H1 (cell line): ENCODE data around the gene SPOCK2. TPM values are rescaled to one million over a fixed set of nuclear protein-coding genes. Genes with fewer than 3 reads are reported as not detected.
"Not testable (repeated sequence)": the region's sequence is repeated elsewhere in the genome, so short reads cannot be mapped to it uniquely, and the experiment has no call there.

Experiments used
- CTCF ChIA-PET: fragments of 300-600 bp; sonication (Branson Sonifier 250); formaldehyde crosslinking; loops from one replicate; lab custom pipeline; 2021; ENCODE audit not compliant: partially characterized antibody; lab: Charles Lee
- POLR2A ChIA-PET: fragments of 300-600 bp; sonication (Branson Sonifier 250); formaldehyde crosslinking; loops from one replicate; lab custom pipeline; 2021; ENCODE audit warnings: inconsistent platforms; ENCODE audit not compliant: partially characterized antibody; lab: Charles Lee
- DNase-seq, 2 experiments: peaks; one replicate each; pipeline versions ENCODE4 v3.0.0 to v3.0.0-alpha.2; 2010 to 2022; ENCODE audit warnings: low spot score in 2 of 2, low read depth in 1 of 2, mixed read lengths in 1 of 2
- FAIRE-seq: peaks from 2 replicates; lab custom pipeline; 2011; peaks lifted over from hg19 to GRCh38; lab: Jason Lieb, UNC
- H2AFZ ChIP-seq: 2 replicates; pipeline ENCODE4 v1.8.1; 2012; ENCODE audit warnings: low read length, inconsistent platforms
- H2AK5ac ChIP-seq: 2 replicates; pipeline ENCODE4 v1.6.1; 2013; ENCODE audit warnings: low read depth, low read length
- H2BK120ac ChIP-seq: replicated peaks from 2 replicates; pipeline ENCODE3; 2013; ENCODE audit warnings: low read depth, low read length, inconsistent platforms
- H2BK12ac ChIP-seq: 2 replicates; pipeline ENCODE4 v1.6.1; 2013; ENCODE audit warnings: low read depth, low read length
- H2BK15ac ChIP-seq: 2 replicates; pipeline ENCODE4 v1.6.1; 2013; ENCODE audit warnings: low read length
- H2BK20ac ChIP-seq: 2 replicates; pipeline ENCODE4 v1.6.1; 2013; ENCODE audit warnings: low read length
- H2BK5ac ChIP-seq: 2 replicates; pipeline ENCODE4 v1.6.1; 2013; ENCODE audit warnings: low read depth, low read length
- H3K14ac ChIP-seq: 2 replicates; pipeline ENCODE4 v1.6.1; 2013; ENCODE audit warnings: inconsistent platforms; ENCODE audit not compliant: insufficient read length
- H3K18ac ChIP-seq: 2 replicates; pipeline ENCODE4 v1.6.1; 2013; ENCODE audit warnings: low read length; ENCODE audit errors: extremely low read depth
- H3K23ac ChIP-seq: 2 replicates; pipeline ENCODE4 v1.6.1; 2013; ENCODE audit warnings: inconsistent platforms; ENCODE audit not compliant: insufficient read length
- H3K23me2 ChIP-seq: 2 replicates; pipeline ENCODE4 v1.6.1; 2013; ENCODE audit warnings: low read depth, low read length
- H3K27ac ChIP-seq: 2 replicates; pipeline ENCODE4 v1.6.1; 2011; ENCODE audit warnings: low read depth, low read length, inconsistent platforms
- H3K27me3 ChIP-seq, 4 experiments: replicated peaks in 1 of 4; 1 replicate in 1 of 4; 2 replicates in 3 of 4; pipeline versions ENCODE4 v1.6.1 to v1.8.1; 2011 to 2013; ENCODE audit warnings: low read length in 3 of 4, mild to moderate bottlenecking in 3 of 4, inconsistent platforms in 2 of 4, mixed read lengths in 2 of 4, moderate library complexity in 1 of 4; ENCODE audit not compliant: control insufficient read depth in 3 of 4, insufficient read depth in 3 of 4; ENCODE audit errors: extremely low read depth in 1 of 4
- H3K36me3 ChIP-seq, 4 experiments: 2 replicates each; pipeline versions ENCODE4 v1.6.1 to v1.8.1; 2011 to 2013; ENCODE audit warnings: mild to moderate bottlenecking in 4 of 4, low read length in 3 of 4, moderate library complexity in 2 of 4, control low read depth in 1 of 4, inconsistent platforms in 1 of 4; ENCODE audit not compliant: insufficient read depth in 4 of 4, control insufficient read depth in 2 of 4
- H3K4ac ChIP-seq: replicated peaks from 2 replicates; pipeline ENCODE3; 2013; ENCODE audit warnings: low read length, low read depth, mixed read lengths, inconsistent platforms; ENCODE audit not compliant: insufficient read length
- H3K4me1 ChIP-seq, 4 experiments: replicated peaks in 1 of 4; 1 replicate in 1 of 4; 2 replicates in 3 of 4; pipeline versions ENCODE4 v1.6.1 to v1.8.1; 2011 to 2013; ENCODE audit warnings: low read length in 3 of 4, inconsistent platforms in 2 of 4, mixed read lengths in 1 of 4; ENCODE audit not compliant: insufficient read depth in 4 of 4, control insufficient read depth in 3 of 4
- H3K4me2 ChIP-seq, 2 experiments: 2 replicates each; pipeline versions ENCODE4 v1.6.1 to v1.8.1; 2011 to 2013; ENCODE audit warnings: low read depth in 2 of 2, low read length in 2 of 2, control low read depth in 1 of 2, inconsistent platforms in 1 of 2, mild to moderate bottlenecking in 1 of 2; ENCODE audit not compliant: insufficient read depth in 1 of 2
- H3K4me3 ChIP-seq, 4 experiments: fragments of 200-600, 300-600 bp in 1 of 4; sonication (generic), shearing (Covaris generic), sonication (Bioruptor Twin) in 1 of 4; 2 replicates each; pipeline versions ENCODE4 v1.5.1 to v1.8.1; 2011 to 2016; ENCODE audit warnings: low read length in 4 of 4, low read depth in 3 of 4, control low read depth in 2 of 4, inconsistent platforms in 2 of 4, mild to moderate bottlenecking in 2 of 4, mixed read lengths in 1 of 4, moderate library complexity in 1 of 4; ENCODE audit not compliant: insufficient read depth in 2 of 4; ENCODE audit errors: extremely low read depth in 1 of 4
- H3K56ac ChIP-seq: replicated peaks from 2 replicates; pipeline ENCODE3; 2013; ENCODE audit warnings: low read depth, mild to moderate bottlenecking, mixed read lengths, low read length, inconsistent platforms; ENCODE audit not compliant: insufficient read length
- H3K79me1 ChIP-seq: 2 replicates; pipeline ENCODE4 v1.6.1; 2013; ENCODE audit warnings: low read depth, low read length, control low read depth
- H3K79me2 ChIP-seq, 2 experiments: 2 replicates each; pipeline versions ENCODE4 v1.6.1 to v1.8.1; 2012 to 2013; ENCODE audit warnings: low read length in 2 of 2, mild to moderate bottlenecking in 2 of 2, inconsistent platforms in 1 of 2; ENCODE audit not compliant: insufficient read depth in 2 of 2, control insufficient read depth in 1 of 2
- H3K9ac ChIP-seq, 4 experiments: replicated peaks in 1 of 4; 1 replicate in 1 of 4; 2 replicates in 3 of 4; pipeline versions ENCODE4 v1.6.1 to v1.8.1; 2011 to 2013; ENCODE audit warnings: low read depth in 3 of 4, low read length in 3 of 4, control low read depth in 2 of 4, mild to moderate bottlenecking in 2 of 4, moderate library complexity in 2 of 4, inconsistent platforms in 1 of 4; ENCODE audit errors: extremely low read depth in 1 of 4
- H3K9me3 ChIP-seq, 2 experiments: 2 replicates each; pipeline versions ENCODE4 v1.6.1 to v1.8.1; 2012 to 2013; ENCODE audit warnings: mild to moderate bottlenecking in 2 of 2, moderate library complexity in 2 of 2, control low read depth in 1 of 2, inconsistent platforms in 1 of 2, low read depth in 1 of 2, low read length in 1 of 2, mixed read lengths in 1 of 2; ENCODE audit not compliant: insufficient read depth in 2 of 2
- H4K20me1 ChIP-seq, 2 experiments: replicated peaks in 1 of 2; 2 replicates each; pipeline versions ENCODE3 to v1.8.1; 2011 to 2013; ENCODE audit warnings: inconsistent platforms in 2 of 2, low read length in 2 of 2, mild to moderate bottlenecking in 1 of 2; ENCODE audit not compliant: insufficient read depth in 2 of 2, control insufficient read depth in 1 of 2
- H4K5ac ChIP-seq: 2 replicates; pipeline ENCODE4 v1.6.1; 2013; ENCODE audit warnings: low read length, low read depth, mixed read lengths, inconsistent platforms; ENCODE audit not compliant: insufficient read length
- H4K8ac ChIP-seq: 2 replicates; pipeline ENCODE4 v1.8.0; 2013; ENCODE audit warnings: mild to moderate bottlenecking, moderate library complexity, low read length, inconsistent platforms; ENCODE audit not compliant: insufficient read depth; ENCODE audit errors: extremely low read depth
- H4K91ac ChIP-seq: replicated peaks from 2 replicates; pipeline ENCODE3; 2013; ENCODE audit warnings: low read length, mixed read lengths, inconsistent platforms; ENCODE audit not compliant: insufficient read length
- WGBS, 2 experiments: shearing (Covaris generic) in 1 of 2; methylation state at CpG; one replicate each; pipeline versions ENCODE4 v1.1.6 to v1.1.7; 2013 to 2015; ENCODE audit warnings: low lambda C conversion rate in 2 of 2, mixed read lengths in 2 of 2, inconsistent platforms in 1 of 2, low coverage in 1 of 2, missing lambda C conversion rate in 1 of 2; ENCODE audit not compliant: insufficient replicate concordance in 2 of 2, insufficient coverage in 1 of 2, insufficient read length in 1 of 2; ENCODE audit errors: extremely low coverage in 1 of 2, missing lambda C conversion rate in 1 of 2; 5-methylcytosine and 5-hydroxymethylcytosine counted together
- polyA plus RNA-seq, 7 experiments: library from polyadenylated mRNA; depleted of rRNA in 3 of 7; stranded (reverse) in 5 of 7; unstranded in 2 of 7; fragments of >200 nt in 5 of 7; fragments of 200-250 nt in 2 of 7; gene quantifications; 1 replicate in 5 of 7; 2 replicates in 1 of 7; 4 replicates in 1 of 7; pipeline versions ENCODE4 v1.2.1 to v1.2.3, GENCODE V29; 2011 to 2013; ENCODE audit warnings: missing spikeins in 2 of 7, mixed read lengths in 2 of 7
- total RNA-seq: library from RNA; stranded (reverse); fragmentation: NEBNext Ultra II Directional; extraction: Animal tissue kit (Norgen Biotek cat#: 25700); gene quantifications from 2 replicates; pipeline ENCODE4 v1.2.1, GENCODE V29; 2021

SPOCK2 gene
- total and polyA plus RNA-seq, 2 of the 8 experiments (the other 6 are each of a cell fraction or from before 2014, with no cell fraction given): 1.5 to 1.9 TPM

- not testable (repeated sequence) for H3K9me3 ChIP-seq, H3K4me2 ChIP-seq, H3K27me3 ChIP-seq, H2BK20ac ChIP-seq, H3K79me1 ChIP-seq, DNase-seq, H3K23ac ChIP-seq, H2BK12ac ChIP-seq, H3K4me3 ChIP-seq, H2AK5ac ChIP-seq, H3K9ac ChIP-seq, H4K20me1 ChIP-seq, H3K56ac ChIP-seq, H3K4ac ChIP-seq, H2BK5ac ChIP-seq, H3K36me3 ChIP-seq, H4K5ac ChIP-seq, H2BK120ac ChIP-seq, H3K18ac ChIP-seq, H3K23me2 ChIP-seq, H4K91ac ChIP-seq, H2AFZ ChIP-seq, H4K8ac ChIP-seq, H3K79me2 ChIP-seq, FAIRE-seq, H2BK15ac ChIP-seq, H3K4me1 ChIP-seq, H3K14ac ChIP-seq, H3K27ac ChIP-seq
- 100% methylated on average over 3 of the region's 3 CpGs; no CpG with 5 or more reads in 1 of the 2 experiments for WGBS, 2 experiments
- ChIA-PET CTCF (interaction anchor here (0.6 to 1.7 kb wide), 7 partner anchors 14 to 220 kb away, joined by 3 to 5 read pairs (median 3); no protein-coding TSS in a partner anchor), POLR2A (interaction anchor here (1.1 kb wide), 1 partner anchor 8 kb away, joined by 4 read pairs; no protein-coding TSS in a partner anchor)
Observed at GRCh38 chr10:72108004-72108370, 19.6 kb upstream of the SPOCK2 start.
